ENCODE results near the gene HEATR3.

Gene HEATR3

GRCh38 chr16:50056226-50056625 lies 9.5 kb upstream of the HEATR3 start:
- no CpG with 5 or more reads among the region's 4 CpGs for WGBS (ENCODE audit: insufficient coverage, insufficient read length)
- Histone ChIP-seq H3K4me1 (ENCODE audit: control insufficient read depth, insufficient read depth, low read length) (no peaks in the 10 kb centered on the region), H3K36me3 (ENCODE audit: control insufficient read depth, insufficient read depth, low read length) (no peaks in the 10 kb centered on the region), H3K27ac (ENCODE audit: low read length) (no peak overlapping the region), H3K4me3 (ENCODE audit: low read length) (no peak overlapping the region), H3K9me3 (ENCODE audit: control insufficient read depth, insufficient read depth, low read length) (no peaks in the 10 kb centered on the region), H3K27me3 (ENCODE audit: control insufficient read depth, insufficient read depth, low read length) (no peaks in the 10 kb centered on the region)
- DNase-seq (ENCODE audit: low read depth, low spot score) = no peak

- Histone ChIP-seq H3K27ac (ENCODE audit: low read length) (no peak overlapping the region), H3K27me3 (ENCODE audit: control insufficient read depth, insufficient read depth, low read length) (no peaks in the 10 kb centered on the region), H3K9me3 (ENCODE audit: control insufficient read depth, insufficient read depth, low read length) (no peaks in the 10 kb centered on the region), H3K36me3 (ENCODE audit: control insufficient read depth, insufficient read depth, low read length) (no peaks in the 10 kb centered on the region), H3K4me1 (ENCODE audit: control insufficient read depth, insufficient read depth, low read length) (no peaks in the 10 kb centered on the region), H3K4me3 (ENCODE audit: low read length) (no peak overlapping the region)
- no peak for DNase-seq (ENCODE audit: low read depth, low spot score)
- no CpG with 5 or more reads among the region's 28 CpGs for WGBS (ENCODE audit: insufficient coverage, insufficient read length)
Measured at GRCh38 chr16:50058091-50058771, 7.5 kb upstream of the HEATR3 start.

- no peak for DNase-seq (ENCODE audit: low read depth, low spot score)
- no peak overlapping the region for H3K27ac ChIP-seq (ENCODE audit: low read length)
- H3K4me1 ChIP-seq (ENCODE audit: control insufficient read depth, insufficient read depth, low read length) = no peaks in the 10 kb centered on the region
- no peaks in the 10 kb centered on the region for H3K27me3 ChIP-seq (ENCODE audit: control insufficient read depth, insufficient read depth, low read length)
- no peaks in the 10 kb centered on the region for H3K36me3 ChIP-seq (ENCODE audit: control insufficient read depth, insufficient read depth, low read length)
- no peak overlapping the region for H3K4me3 ChIP-seq (ENCODE audit: low read length)
- no peaks in the 10 kb centered on the region for H3K9me3 ChIP-seq (ENCODE audit: control insufficient read depth, insufficient read depth, low read length)
- WGBS (ENCODE audit: insufficient coverage, insufficient read length) = no CpG with 5 or more reads among the region's 10 CpGs
Measured at GRCh38 chr16:50059111-50059510, 6.7 kb upstream of the HEATR3 start.

GRCh38 chr16:50059669-50060068 lies 6.1 kb upstream of the HEATR3 start:
- H3K4me1 ChIP-seq (ENCODE audit: control insufficient read depth, insufficient read depth, low read length) = no peaks in the 10 kb centered on the region
- H3K9me3 ChIP-seq (ENCODE audit: control insufficient read depth, insufficient read depth, low read length) = no peaks in the 10 kb centered on the region
- H3K4me3 ChIP-seq (ENCODE audit: low read length) = no peak overlapping the region
- WGBS (ENCODE audit: insufficient coverage, insufficient read length) = no CpG with 5 or more reads among the region's 3 CpGs
- DNase-seq (ENCODE audit: low read depth, low spot score) = no peak
- no peaks in the 10 kb centered on the region for H3K27me3 ChIP-seq (ENCODE audit: control insufficient read depth, insufficient read depth, low read length)
- H3K27ac ChIP-seq (ENCODE audit: low read length) = no peak overlapping the region
- no peaks in the 10 kb centered on the region for H3K36me3 ChIP-seq (ENCODE audit: control insufficient read depth, insufficient read depth, low read length)

GRCh38 chr16:50061326-50061725 lies 4.4 kb upstream of the HEATR3 start:
- no peak overlapping the region for H3K27ac ChIP-seq (ENCODE audit: low read length)
- no peaks in the 10 kb centered on the region for H3K27me3 ChIP-seq (ENCODE audit: control insufficient read depth, insufficient read depth, low read length)
- H3K9me3 ChIP-seq (ENCODE audit: control insufficient read depth, insufficient read depth, low read length) = no peaks in the 10 kb centered on the region
- H3K4me1 ChIP-seq (ENCODE audit: control insufficient read depth, insufficient read depth, low read length) = no peaks in the 10 kb centered on the region
- DNase-seq (ENCODE audit: low read depth, low spot score) = no peak
- no peak overlapping the region for H3K4me3 ChIP-seq (ENCODE audit: low read length)
- no peaks in the 10 kb centered on the region for H3K36me3 ChIP-seq (ENCODE audit: control insufficient read depth, insufficient read depth, low read length)
- WGBS (ENCODE audit: insufficient coverage, insufficient read length) = no CpG with 5 or more reads among the region's 1 CpG

- WGBS (ENCODE audit: insufficient coverage, insufficient read length) = no CpG with 5 or more reads among the region's 8 CpGs
- Histone ChIP-seq H3K4me3 (ENCODE audit: low read length) (no peak overlapping the region), H3K9me3 (ENCODE audit: control insufficient read depth, insufficient read depth, low read length) (no peaks in the 10 kb centered on the region), H3K27me3 (ENCODE audit: control insufficient read depth, insufficient read depth, low read length) (no peaks in the 10 kb centered on the region), H3K4me1 (ENCODE audit: control insufficient read depth, insufficient read depth, low read length) (peaks cover 3% of the 10 kb centered on the region), H3K36me3 (ENCODE audit: control insufficient read depth, insufficient read depth, low read length) (no peaks in the 10 kb centered on the region), H3K27ac (ENCODE audit: low read length) (no peak overlapping the region)
- no peak for DNase-seq (ENCODE audit: low read depth, low spot score)
Measured at GRCh38 chr16:50065241-50065623, 538 bp upstream of the HEATR3 start.

GRCh38 chr16:50066482-50067289 lies 916 bp downstream of the HEATR3 start:
- WGBS (ENCODE audit: insufficient coverage, insufficient read length) = 100% methylated on average over 2 of the region's 34 CpGs
- no peak for DNase-seq (ENCODE audit: low read depth, low spot score)
- Histone ChIP-seq H3K9me3 (ENCODE audit: control insufficient read depth, insufficient read depth, low read length) (no peaks in the 10 kb centered on the region), H3K27me3 (ENCODE audit: control insufficient read depth, insufficient read depth, low read length) (no peaks in the 10 kb centered on the region), H3K4me1 (ENCODE audit: control insufficient read depth, insufficient read depth, low read length) (peaks cover 3% of the 10 kb centered on the region), H3K4me3 (ENCODE audit: low read length) (peak overlapping the region; percentile 92; the same call in 1 of the 2 replicates), H3K36me3 (ENCODE audit: control insufficient read depth, insufficient read depth, low read length) (no peaks in the 10 kb centered on the region), H3K27ac (ENCODE audit: low read length) (no peak overlapping the region)

- DNase-seq (ENCODE audit: low read depth, low spot score) = no peak
- Histone ChIP-seq H3K4me3 (ENCODE audit: low read length) (no peak overlapping the region), H3K9me3 (ENCODE audit: control insufficient read depth, insufficient read depth, low read length) (no peaks in the 10 kb centered on the region), H3K4me1 (ENCODE audit: control insufficient read depth, insufficient read depth, low read length) (peaks cover 3% of the 10 kb centered on the region), H3K36me3 (ENCODE audit: control insufficient read depth, insufficient read depth, low read length) (no peaks in the 10 kb centered on the region), H3K27me3 (ENCODE audit: control insufficient read depth, insufficient read depth, low read length) (no peaks in the 10 kb centered on the region), H3K27ac (ENCODE audit: low read length) (no peak overlapping the region)
- no CpG with 5 or more reads among the region's 3 CpGs for WGBS (ENCODE audit: insufficient coverage, insufficient read length)
Measured at GRCh38 chr16:50067290-50067853, 1.6 kb downstream of the HEATR3 start.

- Histone ChIP-seq H3K27me3 (ENCODE audit: control insufficient read depth, insufficient read depth, low read length) (no peaks in the 10 kb centered on the region), H3K27ac (ENCODE audit: low read length) (no peak overlapping the region), H3K36me3 (ENCODE audit: control insufficient read depth, insufficient read depth, low read length) (no peaks in the 10 kb centered on the region), H3K4me1 (ENCODE audit: control insufficient read depth, insufficient read depth, low read length) (peaks cover 3% of the 10 kb centered on the region), H3K9me3 (ENCODE audit: control insufficient read depth, insufficient read depth, low read length) (no peaks in the 10 kb centered on the region), H3K4me3 (ENCODE audit: low read length) (no peak overlapping the region)
- no peak for DNase-seq (ENCODE audit: low read depth, low spot score)
- WGBS (ENCODE audit: insufficient coverage, insufficient read length) = no CpG with 5 or more reads among the region's 4 CpGs
Measured at GRCh38 chr16:50068550-50068949, 2.8 kb downstream of the HEATR3 start.

- DNase-seq (ENCODE audit: low read depth, low spot score) = no peak
- Histone ChIP-seq H3K27me3 (ENCODE audit: control insufficient read depth, insufficient read depth, low read length) (no peaks in the 10 kb centered on the region), H3K36me3 (ENCODE audit: control insufficient read depth, insufficient read depth, low read length) (no peaks in the 10 kb centered on the region), H3K4me1 (ENCODE audit: control insufficient read depth, insufficient read depth, low read length) (peaks cover 3% of the 10 kb centered on the region), H3K27ac (ENCODE audit: low read length) (no peak overlapping the region), H3K4me3 (ENCODE audit: low read length) (no peak overlapping the region), H3K9me3 (ENCODE audit: control insufficient read depth, insufficient read depth, low read length) (no peaks in the 10 kb centered on the region)
- no CpG with 5 or more reads among the region's 1 CpG for WGBS (ENCODE audit: insufficient coverage, insufficient read length)
Measured at GRCh38 chr16:50069060-50069459, 3.3 kb downstream of the HEATR3 start.
